SKM-1 treated with dmso at 0.1 percent for 144 hours (cell line): ENCODE data around the gene SDCBP2.
A peak's percentile ranks its signal among the peaks of the same experiment; 100 is the strongest.

ENCODE experiments used
- DNase-seq: peaks from one replicate; lab custom pipeline; 2025; ENCODE audit not compliant: unreplicated experiment; lab: John Stamatoyannopoulos, UW

Gene SDCBP2

GRCh38 chr20:1331801-1332453 lies 3.0 kb upstream of the SDCBP2 start:
- DNase-seq = no peak

DNA sequence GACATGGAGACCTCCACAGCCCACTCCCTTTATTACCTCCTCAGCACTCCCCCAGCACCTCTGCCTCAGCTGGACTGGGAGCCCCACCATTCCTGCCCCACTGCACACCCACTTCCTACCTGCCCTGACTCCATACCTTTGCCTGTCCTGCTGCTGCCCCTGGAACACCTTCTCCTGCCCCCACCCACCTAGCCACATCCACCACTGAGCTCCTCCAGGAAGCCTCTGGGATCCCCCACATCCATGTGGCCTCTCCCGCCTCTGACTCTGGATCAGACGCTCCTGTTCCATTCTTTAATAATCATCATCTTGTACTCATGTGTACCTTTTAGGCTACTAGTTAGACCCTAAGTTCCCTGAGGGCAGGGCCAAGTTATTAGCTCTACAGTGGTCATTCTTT lies 2.2 kb upstream of the SDCBP2 start:
- DNase-seq = no peak

DNA sequence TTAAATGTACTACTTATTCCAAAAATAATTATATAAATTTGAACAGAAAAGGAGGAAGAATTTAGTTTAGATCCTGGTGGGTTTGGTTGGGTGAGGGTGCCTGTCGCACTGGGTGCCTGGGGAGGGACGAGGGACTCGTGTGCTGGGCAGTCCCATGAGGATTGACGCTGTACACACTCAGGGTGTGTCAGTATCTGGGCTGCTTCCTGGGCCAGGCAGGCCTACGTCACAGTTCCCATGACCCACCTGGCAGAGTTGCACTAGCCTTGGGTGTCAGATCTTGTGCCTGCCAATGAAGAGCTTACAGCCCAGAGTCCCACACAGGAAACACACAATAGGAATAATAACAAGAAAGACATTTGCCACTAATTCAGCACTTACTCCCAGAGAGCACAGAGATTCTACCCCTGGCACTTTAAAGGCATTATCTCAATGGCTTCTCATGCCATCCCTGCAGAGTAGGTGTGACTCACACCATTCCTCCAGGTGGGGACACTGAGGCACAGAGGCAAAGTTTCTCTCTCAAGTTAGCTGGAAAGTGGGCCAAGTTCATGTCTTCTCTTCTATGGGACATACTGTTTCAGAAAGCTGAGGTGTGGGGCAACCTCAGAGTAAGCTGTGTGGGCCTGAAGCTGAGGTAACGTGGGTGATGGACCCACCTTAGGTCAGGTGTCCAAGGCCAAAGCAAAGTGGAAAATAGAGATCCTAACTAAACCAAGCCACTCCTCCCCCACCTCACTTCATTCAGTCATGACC lies 1.3 kb upstream of the SDCBP2 start:
- no peak for DNase-seq

DNA sequence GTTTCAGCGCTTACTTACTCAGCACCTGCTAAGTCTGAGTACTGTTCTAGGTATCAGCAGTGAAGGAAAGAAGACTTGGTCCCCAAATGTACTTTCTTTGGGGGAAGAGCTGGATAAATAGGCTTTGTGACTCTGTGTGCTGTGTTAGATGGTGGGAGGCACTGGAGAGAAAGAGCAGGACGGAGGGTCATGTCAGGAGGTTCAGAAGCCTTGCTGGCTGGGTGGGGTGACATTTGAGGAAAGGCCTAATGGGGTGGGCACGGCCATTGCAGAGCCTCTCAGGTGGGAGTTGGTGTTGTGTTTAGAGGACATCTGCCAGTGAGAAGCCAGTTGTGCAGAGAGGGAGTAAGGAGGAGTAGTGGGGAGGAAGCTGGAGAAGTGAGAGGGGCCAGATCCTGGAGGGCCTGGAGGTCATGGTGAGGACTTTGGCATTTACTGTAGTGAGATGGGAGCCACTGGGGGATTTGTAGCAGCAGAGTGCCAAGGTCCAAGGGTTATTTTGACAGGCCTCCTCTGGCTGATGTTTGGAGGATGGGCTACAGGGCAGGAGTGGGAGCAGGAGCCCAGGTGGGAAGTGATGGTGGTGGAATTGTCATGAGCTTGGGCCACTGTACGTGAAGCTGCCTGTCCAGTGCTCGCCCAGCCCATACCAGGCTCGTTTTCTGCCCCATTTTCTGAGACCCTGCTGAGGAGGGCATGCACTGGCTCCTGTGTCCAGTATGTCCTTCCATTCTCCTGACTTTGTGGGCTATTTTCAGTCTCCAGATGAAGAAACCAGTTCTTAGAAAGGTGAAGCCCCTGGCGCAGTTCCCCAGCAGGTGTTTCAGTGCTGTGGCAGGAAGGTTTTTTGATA lies 886 bp downstream of the SDCBP2 start:
- DNase-seq = no peak

DNA sequence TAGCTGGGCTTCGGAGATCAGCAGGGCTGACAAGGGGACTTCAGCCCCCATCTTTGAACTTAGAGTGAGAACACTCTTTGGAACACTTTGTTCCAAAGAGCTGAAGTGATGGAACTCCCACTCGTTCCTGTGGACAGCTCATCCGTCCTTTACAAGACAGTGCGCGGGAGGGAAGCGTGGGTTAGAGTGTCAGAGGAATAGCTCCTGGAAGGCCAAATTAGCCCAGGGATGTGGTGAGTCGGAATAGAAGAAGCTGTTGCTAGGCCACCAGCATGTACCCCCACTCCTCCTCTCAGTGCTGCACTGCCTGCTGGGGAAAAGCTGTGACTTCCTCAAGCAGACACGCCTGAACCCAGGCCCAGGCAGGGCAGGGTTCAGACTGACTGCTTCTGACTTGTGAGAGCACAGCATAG lies 1.7 kb downstream of the SDCBP2 start:
- no peak for DNase-seq

DNA sequence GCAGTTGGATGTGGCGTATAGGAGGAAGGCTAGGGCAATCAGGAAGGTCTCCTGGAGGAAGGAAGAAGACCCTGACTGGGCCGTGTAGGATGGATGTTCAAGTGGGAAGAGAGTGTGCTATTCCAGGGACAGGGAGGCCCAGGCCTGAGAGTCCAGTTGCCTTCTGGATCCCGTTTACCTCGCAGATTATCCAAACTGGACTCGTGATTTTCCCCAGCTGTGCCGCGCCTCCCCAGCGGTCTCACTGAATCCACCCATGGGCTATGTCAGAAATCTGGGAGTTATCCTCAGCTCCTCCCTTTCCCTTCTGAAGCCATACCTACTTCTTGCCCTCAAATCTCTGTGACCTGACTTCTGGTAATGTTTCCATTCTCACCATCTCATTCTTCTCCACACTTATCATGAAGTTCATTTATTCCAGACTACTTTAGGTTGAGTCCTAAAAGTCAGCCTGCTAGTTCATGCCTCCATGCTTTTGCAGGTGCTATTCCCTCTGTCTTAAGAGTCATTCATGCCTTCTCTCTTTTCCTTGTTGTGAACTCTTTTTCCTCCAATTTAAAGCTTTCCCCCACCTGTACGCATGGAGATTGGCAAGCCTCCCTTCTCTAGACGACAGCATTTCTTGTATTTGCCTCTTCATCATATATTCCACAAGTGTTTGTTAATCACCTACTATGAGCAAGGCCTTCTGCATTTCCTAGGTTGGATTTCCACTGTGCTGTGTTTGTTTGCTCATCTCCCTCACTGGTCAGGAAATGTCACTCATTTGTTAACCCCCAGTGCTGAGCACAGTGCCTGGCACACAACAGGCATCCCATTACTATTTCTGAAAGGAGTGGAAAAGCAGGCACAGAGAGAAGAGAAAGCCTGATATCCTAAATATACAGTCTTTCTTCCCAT lies 2.7 kb downstream of the SDCBP2 start:
- DNase-seq = no peak

- DNase-seq = peak; percentile 75
These were observed 3.5 kb downstream of the SDCBP2 start for GRCh38 chr20:1325173-1326030.

- DNase-seq = no peak
These were observed 4.3 kb downstream of the SDCBP2 start for GRCh38 chr20:1324598-1325172.

DNA sequence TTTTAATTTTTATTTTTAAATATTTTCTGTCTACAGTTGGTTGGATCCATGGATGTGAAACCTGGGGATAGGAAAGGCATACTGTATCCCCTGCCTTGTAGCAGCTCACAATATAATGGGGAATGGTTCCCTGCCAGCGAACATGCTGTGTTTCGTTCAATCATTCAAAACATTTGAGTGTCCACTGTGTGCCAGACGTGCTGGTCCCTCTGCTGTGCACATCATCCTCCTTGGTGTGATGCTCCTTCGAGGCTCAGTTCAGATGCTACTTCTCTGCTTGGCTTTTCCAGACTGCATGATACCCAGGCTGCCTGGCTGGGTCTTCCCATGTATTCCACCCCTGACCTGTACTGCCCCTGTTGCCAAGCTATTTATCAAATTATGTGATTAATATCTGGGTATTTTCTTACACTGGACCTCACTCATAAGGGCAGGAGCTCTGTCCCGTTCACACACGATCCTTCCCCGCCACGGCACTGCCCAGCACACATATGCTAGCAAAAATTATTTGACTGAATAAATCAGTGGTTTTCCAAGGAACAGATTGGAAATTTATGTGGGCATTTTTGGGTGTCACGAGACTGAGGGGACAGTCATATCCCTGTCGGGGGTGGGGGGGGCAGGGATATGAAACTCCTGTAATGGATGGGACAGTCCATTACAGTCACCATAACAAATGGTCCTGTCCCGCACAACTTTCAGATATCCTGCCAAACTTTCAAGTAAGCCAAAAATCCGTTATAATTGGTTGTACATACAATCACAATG lies 4.9 kb downstream of the SDCBP2 start:
- no peak for DNase-seq

DNA sequence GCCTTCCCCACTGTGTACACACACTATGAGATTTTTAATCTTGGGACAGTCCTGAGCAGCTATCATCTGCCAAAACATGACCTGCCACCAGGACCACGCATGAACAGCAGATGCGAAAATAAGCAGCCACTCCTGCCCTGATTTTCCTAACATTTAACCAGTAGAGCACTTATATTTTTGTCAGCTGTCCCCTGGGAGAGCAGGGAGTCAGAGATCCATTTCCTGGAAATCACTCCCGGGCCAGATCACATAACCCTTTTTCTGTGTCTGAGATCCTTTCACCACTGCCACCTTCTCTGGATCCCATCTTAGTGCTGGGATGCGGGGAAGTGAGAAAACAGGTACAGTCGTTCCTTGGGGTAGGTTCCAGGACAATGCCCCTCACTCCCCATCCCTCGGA lies 5.7 kb downstream of the SDCBP2 start:
- no peak for DNase-seq

- DNase-seq = no peak
These were observed 6.3 kb downstream of the SDCBP2 start for GRCh38 chr20:1322511-1323245.

DNA sequence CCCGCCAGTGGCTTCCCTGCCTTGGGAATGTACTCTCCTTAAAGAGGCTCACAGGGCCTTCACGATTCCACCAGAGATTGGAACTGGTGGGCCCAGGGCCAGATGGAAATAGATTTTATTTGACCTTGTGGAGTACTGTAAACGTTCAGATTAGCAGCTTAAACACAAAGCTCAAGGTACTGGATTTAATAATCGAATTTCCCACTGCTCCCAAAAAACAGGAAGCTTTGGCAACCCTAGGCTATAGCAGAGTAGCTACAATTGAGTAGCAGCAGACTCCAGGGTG lies 7.3 kb downstream of the SDCBP2 start:
- no peak for DNase-seq

GRCh38 chr20:1320902-1321653 lies 7.9 kb downstream of the SDCBP2 start:
- no peak for DNase-seq

- DNase-seq = no peak
These were observed 8.9 kb downstream of the SDCBP2 start for GRCh38 chr20:1320016-1320415.

- DNase-seq = no peak
These were observed 9.5 kb downstream of the SDCBP2 start for GRCh38 chr20:1319462-1319861.

- DNase-seq = no peak
These were observed 9.9 kb downstream of the SDCBP2 start for GRCh38 chr20:1319051-1319450.

DNA sequence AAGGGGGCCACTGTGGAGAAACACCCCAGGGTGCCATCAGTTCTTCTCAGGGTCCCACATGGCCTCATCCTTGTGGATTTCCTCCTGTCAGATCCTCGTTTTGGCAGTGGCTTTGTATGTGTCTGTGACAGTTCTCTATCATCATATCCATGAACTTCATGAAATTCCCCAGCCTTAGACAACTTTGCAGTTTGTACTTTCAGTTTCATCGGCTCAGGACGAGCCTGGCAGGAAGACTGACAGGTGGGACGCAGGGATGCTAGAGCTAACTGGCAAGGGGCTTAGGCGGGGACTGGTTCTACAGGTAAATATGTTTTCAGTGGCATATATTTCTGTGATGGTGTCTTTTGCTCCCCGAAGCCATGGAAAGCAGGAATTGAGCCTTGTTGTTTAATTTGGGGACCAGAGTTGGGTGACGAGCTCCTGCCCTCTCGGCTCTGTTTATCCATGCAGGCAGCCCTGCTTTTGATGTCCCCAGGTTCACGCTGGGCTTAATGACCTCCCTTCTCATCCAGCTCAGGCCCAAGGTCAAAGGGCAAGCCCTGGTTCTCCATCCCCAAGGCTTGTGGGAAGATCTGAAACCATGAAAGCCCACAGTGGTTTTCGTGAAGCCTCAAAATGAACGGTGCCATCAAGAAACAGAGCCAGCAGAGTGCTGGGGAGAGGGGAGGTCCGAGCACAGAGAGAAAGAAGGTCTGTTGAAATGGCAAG lies 11.2 kb downstream of the SDCBP2 start:
- DNase-seq = no peak
